ENCODE results near the gene NAGLU. TPM values are rescaled to one million over a fixed set of nuclear protein-coding genes. Genes with fewer than 3 reads are reported as not detected.
A peak's percentile ranks its signal among the peaks of the same experiment; 100 is the strongest.
"Not testable (repeated sequence)": the region's sequence is repeated elsewhere in the genome, so short reads cannot be mapped to it uniquely, and the experiment has no call there.

The NAGLU gene
- total RNA-seq, 1 donor from 2014 or later = 25.2 TPM

GRCh38 chr17:42537156-42537805 lies 1.2 kb downstream of the NAGLU start:
- H3K4me3 ChIP-seq (ENCODE audit: low read depth, low read length) = peak overlapping the region; percentile 86
- TF ChIP-seq CTCF (conservative IDR thresholded peaks at IDR 0.05; ENCODE audit: low read depth, low read length) = no peak
- DNase-seq (ENCODE audit: low read depth) = no peak

- H3K4me3 ChIP-seq (ENCODE audit: low read depth, low read length) = no peak overlapping the region
- TF ChIP-seq CTCF (conservative IDR thresholded peaks at IDR 0.05; ENCODE audit: low read depth, low read length) = no peak
- DNase-seq (ENCODE audit: low read depth) = no peak
These were observed 1.9 kb downstream of the NAGLU start for GRCh38 chr17:42537826-42538451.

GRCh38 chr17:42538482-42538881 lies 2.4 kb downstream of the NAGLU start:
- DNase-seq (ENCODE audit: low read depth) = no peak
- no peak for TF ChIP-seq CTCF (conservative IDR thresholded peaks at IDR 0.05; ENCODE audit: low read depth, low read length)
- H3K4me3 ChIP-seq (ENCODE audit: low read depth, low read length) = no peak overlapping the region

- not testable (repeated sequence) for DNase-seq (ENCODE audit: low read depth); H3K4me3 ChIP-seq (ENCODE audit: low read depth, low read length)
These were observed 4.5 kb downstream of the NAGLU start for GRCh38 chr17:42540558-42540957.

GRCh38 chr17:42541041-42541833 lies 5.2 kb downstream of the NAGLU start:
- DNase-seq (ENCODE audit: low read depth) = no peak
- TF ChIP-seq CTCF (conservative IDR thresholded peaks at IDR 0.05; ENCODE audit: low read depth, low read length) = no peak
- no peak overlapping the region for H3K4me3 ChIP-seq (ENCODE audit: low read depth, low read length)

- H3K4me3 ChIP-seq (ENCODE audit: low read depth, low read length) = no peak overlapping the region
- DNase-seq (ENCODE audit: low read depth) = no peak
- no peak for TF ChIP-seq CTCF (conservative IDR thresholded peaks at IDR 0.05; ENCODE audit: low read depth, low read length)
These were observed 7.4 kb downstream of the NAGLU start for GRCh38 chr17:42543190-42544079.

GRCh38 chr17:42544874-42545283 lies 8.8 kb downstream of the NAGLU start:
- no peak for TF ChIP-seq CTCF (conservative IDR thresholded peaks at IDR 0.05; ENCODE audit: low read depth, low read length)
- no peak for DNase-seq (ENCODE audit: low read depth)
- no peak overlapping the region for H3K4me3 ChIP-seq (ENCODE audit: low read depth, low read length)

- H3K4me3 ChIP-seq (ENCODE audit: low read depth, low read length); DNase-seq (ENCODE audit: low read depth): not testable (repeated sequence)
These were observed 9.9 kb downstream of the NAGLU start for GRCh38 chr17:42545755-42546505.
